ENCODE results near the gene BLTP2. TPM values are rescaled to one million over a fixed set of nuclear protein-coding genes. Genes with fewer than 3 reads are reported as not detected.
A peak's percentile ranks its signal among the peaks of the same experiment; 100 is the strongest.
"Not testable (repeated sequence)": the region's sequence is repeated elsewhere in the genome, so short reads cannot be mapped to it uniquely, and the experiment has no call there.

The BLTP2 gene
- total RNA-seq, 1 experiment from 2014 or later: 73.6 TPM

GRCh38 chr17:28612936-28613872 is 31.8 kb downstream of the BLTP2 start:
- peak; percentile 14 for DNase-seq (ENCODE audit: low read depth)
- in situ Hi-C loops (cut with HindIII; ENCODE audit: low pct_unique_long_range_greater_than_20kb, low sequenced_read_pairs): no loop called here

- no peak for DNase-seq (ENCODE audit: low read depth)
- in situ Hi-C loops (cut with HindIII; ENCODE audit: low pct_unique_long_range_greater_than_20kb, low sequenced_read_pairs): no loop called here
Observed at GRCh38 chr17:28612531-28612930, 32.4 kb downstream of the BLTP2 start.

- DNase-seq (ENCODE audit: low read depth): no peak
- in situ Hi-C loops (cut with HindIII; ENCODE audit: low pct_unique_long_range_greater_than_20kb, low sequenced_read_pairs): no loop called here
Observed at GRCh38 chr17:28610376-28610775, 34.6 kb downstream of the BLTP2 start.

GRCh38 chr17:28604031-28604430 is 40.9 kb downstream of the BLTP2 start:
- in situ Hi-C loops (cut with HindIII; ENCODE audit: low pct_unique_long_range_greater_than_20kb, low sequenced_read_pairs): not testable (repeated sequence)

GRCh38 chr17:28599311-28600184 is 45.4 kb downstream of the BLTP2 start:
- in situ Hi-C loops (cut with HindIII; ENCODE audit: low pct_unique_long_range_greater_than_20kb, low sequenced_read_pairs): no loop called here
- DNase-seq (ENCODE audit: low read depth): peak; percentile 74

More at GRCh38 chr17:28604031-28604430, 40.9 kb downstream of the BLTP2 start:
- DNase-seq (ENCODE audit: low read depth): not testable (repeated sequence)

- peak; percentile 94 for DNase-seq (ENCODE audit: low read depth)
- in situ Hi-C loops (cut with HindIII; ENCODE audit: low pct_unique_long_range_greater_than_20kb, low sequenced_read_pairs): no loop called here
Observed at GRCh38 chr17:28598799-28599310, 46.1 kb downstream of the BLTP2 start, which contains the start of gene SPAG5. SPAG5 (minus strand) TSS chr17:28599025; CDS start chr17:28598946, 79 bp downstream.

GRCh38 chr17:28598389-28598788 is 46.6 kb downstream of the BLTP2 start:
- DNase-seq (ENCODE audit: low read depth): no peak
- in situ Hi-C loops (cut with HindIII; ENCODE audit: low pct_unique_long_range_greater_than_20kb, low sequenced_read_pairs): no loop called here

- no peak for DNase-seq (ENCODE audit: low read depth)
- in situ Hi-C loops (cut with HindIII; ENCODE audit: low pct_unique_long_range_greater_than_20kb, low sequenced_read_pairs): no loop called here
Observed at GRCh38 chr17:28597606-28598383, 47.2 kb downstream of the BLTP2 start.

Other genes starting within 250 kb of the BLTP2 start
- 24.3 and 33.0 TPM in 2 replicates for gene SLC46A1, start 238.9 kb downstream of the BLTP2 start, total RNA-seq (2014; rRNA removed; shearing (Covaris generic); ENCODE audit: low replicate concordance)
- not detected in 2 replicates for gene SLC13A2, start 171.5 kb downstream of the BLTP2 start, total RNA-seq (2014; rRNA removed; shearing (Covaris generic); ENCODE audit: low replicate concordance)
- gene FOXN1, start 138.8 kb downstream of the BLTP2 start, total RNA-seq (2014; rRNA removed; shearing (Covaris generic); ENCODE audit: low replicate concordance): not detected in 2 replicates
- 47.6 and 67.4 TPM in 2 replicates for gene UNC119, start 92.5 kb downstream of the BLTP2 start, total RNA-seq (2014; rRNA removed; shearing (Covaris generic); ENCODE audit: low replicate concordance)
- 62.5 and 73.2 TPM in 2 replicates for gene PIGS, start 73.6 kb downstream of the BLTP2 start, total RNA-seq (2014; rRNA removed; shearing (Covaris generic); ENCODE audit: low replicate concordance)
- 178 and 219 TPM in 2 replicates for gene ALDOC, start 68.3 kb downstream of the BLTP2 start, total RNA-seq (2014; rRNA removed; shearing (Covaris generic); ENCODE audit: low replicate concordance)
- 73.0 and 355 TPM in 2 replicates for gene SPAG5, start 46.1 kb downstream of the BLTP2 start, total RNA-seq (2014; rRNA removed; shearing (Covaris generic); ENCODE audit: low replicate concordance)
- gene RSKR, start 31.0 kb downstream of the BLTP2 start, total RNA-seq (2014; rRNA removed; shearing (Covaris generic); ENCODE audit: low replicate concordance): 0.70 and 3.2 TPM in 2 replicates
- 70.4 and 79.9 TPM in 2 replicates for gene SDF2, start 16.7 kb upstream of the BLTP2 start, total RNA-seq (2014; rRNA removed; shearing (Covaris generic); ENCODE audit: low replicate concordance)
- gene SUPT6H, start 17.0 kb upstream of the BLTP2 start, total RNA-seq (2014; rRNA removed; shearing (Covaris generic); ENCODE audit: low replicate concordance): 12.6 and 16.8 TPM in 2 replicates
- gene PROCA1, start 66.7 kb upstream of the BLTP2 start, total RNA-seq (2014; rRNA removed; shearing (Covaris generic); ENCODE audit: low replicate concordance): 4.2 and 7.4 TPM in 2 replicates
- 394 and 482 TPM in 2 replicates for gene RAB34, start 72.7 kb upstream of the BLTP2 start, total RNA-seq (2014; rRNA removed; shearing (Covaris generic); ENCODE audit: low replicate concordance)
- gene RPL23A, start 74.8 kb upstream of the BLTP2 start, total RNA-seq (2014; rRNA removed; shearing (Covaris generic); ENCODE audit: low replicate concordance): 631 and 1,120 TPM in 2 replicates
- 10.6 and 43.5 TPM in 2 replicates for gene TLCD1, start 81.1 kb upstream of the BLTP2 start, total RNA-seq (2014; rRNA removed; shearing (Covaris generic); ENCODE audit: low replicate concordance)
- gene NEK8, start 83.6 kb upstream of the BLTP2 start, total RNA-seq (2014; rRNA removed; shearing (Covaris generic); ENCODE audit: low replicate concordance): 2.2 and 3.5 TPM in 2 replicates
- 49.3 and 61.6 TPM in 2 replicates for gene TRAF4, start 98.9 kb upstream of the BLTP2 start, total RNA-seq (2014; rRNA removed; shearing (Covaris generic); ENCODE audit: low replicate concordance)
- 1.4 and 2.6 TPM in 2 replicates for gene FAM222B, start 197.6 kb upstream of the BLTP2 start, total RNA-seq (2014; rRNA removed; shearing (Covaris generic); ENCODE audit: low replicate concordance)
- 53.5 and 59.9 TPM in 2 replicates for gene ERAL1, start 209.9 kb upstream of the BLTP2 start, total RNA-seq (2014; rRNA removed; shearing (Covaris generic); ENCODE audit: low replicate concordance)